H1 (cell line): ENCODE measurements around the gene SGMS1. TPM values are rescaled to one million over a fixed set of nuclear protein-coding genes. Genes with fewer than 3 reads are reported as not detected.

Experiments
- CTCF ChIA-PET: fragments of 300-600 bp; sonication (Branson Sonifier 250); formaldehyde crosslinking; loops from one replicate; lab custom pipeline; 2021; ENCODE audit not compliant: partially characterized antibody; lab: Charles Lee
- POLR2A ChIA-PET: fragments of 300-600 bp; sonication (Branson Sonifier 250); formaldehyde crosslinking; loops from one replicate; lab custom pipeline; 2021; ENCODE audit warnings: inconsistent platforms; ENCODE audit not compliant: partially characterized antibody; lab: Charles Lee
- DNase-seq, 2 experiments: peaks; one replicate each; pipeline versions ENCODE4 v3.0.0 to v3.0.0-alpha.2; 2010 to 2022; ENCODE audit warnings: low spot score in 2 of 2, low read depth in 1 of 2, mixed read lengths in 1 of 2
- FAIRE-seq: peaks from 2 replicates; lab custom pipeline; 2011; peaks lifted over from hg19 to GRCh38; lab: Jason Lieb, UNC
- H2AFZ ChIP-seq: 2 replicates; pipeline ENCODE4 v1.8.1; 2012; ENCODE audit warnings: low read length, inconsistent platforms
- H2AK5ac ChIP-seq: 2 replicates; pipeline ENCODE4 v1.6.1; 2013; ENCODE audit warnings: low read depth, low read length
- H2BK120ac ChIP-seq: replicated peaks from 2 replicates; pipeline ENCODE3; 2013; ENCODE audit warnings: low read depth, low read length, inconsistent platforms
- H2BK12ac ChIP-seq: 2 replicates; pipeline ENCODE4 v1.6.1; 2013; ENCODE audit warnings: low read depth, low read length
- H2BK15ac ChIP-seq: 2 replicates; pipeline ENCODE4 v1.6.1; 2013; ENCODE audit warnings: low read length
- H2BK20ac ChIP-seq: 2 replicates; pipeline ENCODE4 v1.6.1; 2013; ENCODE audit warnings: low read length
- H2BK5ac ChIP-seq: 2 replicates; pipeline ENCODE4 v1.6.1; 2013; ENCODE audit warnings: low read depth, low read length
- H3K14ac ChIP-seq: 2 replicates; pipeline ENCODE4 v1.6.1; 2013; ENCODE audit warnings: inconsistent platforms; ENCODE audit not compliant: insufficient read length
- H3K18ac ChIP-seq: 2 replicates; pipeline ENCODE4 v1.6.1; 2013; ENCODE audit warnings: low read length; ENCODE audit errors: extremely low read depth
- H3K23ac ChIP-seq: 2 replicates; pipeline ENCODE4 v1.6.1; 2013; ENCODE audit warnings: inconsistent platforms; ENCODE audit not compliant: insufficient read length
- H3K23me2 ChIP-seq: 2 replicates; pipeline ENCODE4 v1.6.1; 2013; ENCODE audit warnings: low read depth, low read length
- H3K27ac ChIP-seq: 2 replicates; pipeline ENCODE4 v1.6.1; 2011; ENCODE audit warnings: low read depth, low read length, inconsistent platforms
- H3K27me3 ChIP-seq, 4 experiments: replicated peaks in 1 of 4; 1 replicate in 1 of 4; 2 replicates in 3 of 4; pipeline versions ENCODE4 v1.6.1 to v1.8.1; 2011 to 2013; ENCODE audit warnings: low read length in 3 of 4, mild to moderate bottlenecking in 3 of 4, inconsistent platforms in 2 of 4, mixed read lengths in 2 of 4, moderate library complexity in 1 of 4; ENCODE audit not compliant: control insufficient read depth in 3 of 4, insufficient read depth in 3 of 4; ENCODE audit errors: extremely low read depth in 1 of 4
- H3K36me3 ChIP-seq, 4 experiments: 2 replicates each; pipeline versions ENCODE4 v1.6.1 to v1.8.1; 2011 to 2013; ENCODE audit warnings: mild to moderate bottlenecking in 4 of 4, low read length in 3 of 4, moderate library complexity in 2 of 4, control low read depth in 1 of 4, inconsistent platforms in 1 of 4; ENCODE audit not compliant: insufficient read depth in 4 of 4, control insufficient read depth in 2 of 4
- H3K4ac ChIP-seq: replicated peaks from 2 replicates; pipeline ENCODE3; 2013; ENCODE audit warnings: low read length, low read depth, mixed read lengths, inconsistent platforms; ENCODE audit not compliant: insufficient read length
- H3K4me1 ChIP-seq, 4 experiments: replicated peaks in 1 of 4; 1 replicate in 1 of 4; 2 replicates in 3 of 4; pipeline versions ENCODE4 v1.6.1 to v1.8.1; 2011 to 2013; ENCODE audit warnings: low read length in 3 of 4, inconsistent platforms in 2 of 4, mixed read lengths in 1 of 4; ENCODE audit not compliant: insufficient read depth in 4 of 4, control insufficient read depth in 3 of 4
- H3K4me2 ChIP-seq, 2 experiments: 2 replicates each; pipeline versions ENCODE4 v1.6.1 to v1.8.1; 2011 to 2013; ENCODE audit warnings: low read depth in 2 of 2, low read length in 2 of 2, control low read depth in 1 of 2, inconsistent platforms in 1 of 2, mild to moderate bottlenecking in 1 of 2; ENCODE audit not compliant: insufficient read depth in 1 of 2
- H3K4me3 ChIP-seq, 4 experiments: fragments of 200-600, 300-600 bp in 1 of 4; sonication (generic), shearing (Covaris generic), sonication (Bioruptor Twin) in 1 of 4; 2 replicates each; pipeline versions ENCODE4 v1.5.1 to v1.8.1; 2011 to 2016; ENCODE audit warnings: low read length in 4 of 4, low read depth in 3 of 4, control low read depth in 2 of 4, inconsistent platforms in 2 of 4, mild to moderate bottlenecking in 2 of 4, mixed read lengths in 1 of 4, moderate library complexity in 1 of 4; ENCODE audit not compliant: insufficient read depth in 2 of 4; ENCODE audit errors: extremely low read depth in 1 of 4
- H3K56ac ChIP-seq: replicated peaks from 2 replicates; pipeline ENCODE3; 2013; ENCODE audit warnings: low read depth, mild to moderate bottlenecking, mixed read lengths, low read length, inconsistent platforms; ENCODE audit not compliant: insufficient read length
- H3K79me1 ChIP-seq: 2 replicates; pipeline ENCODE4 v1.6.1; 2013; ENCODE audit warnings: low read depth, low read length, control low read depth
- H3K79me2 ChIP-seq, 2 experiments: 2 replicates each; pipeline versions ENCODE4 v1.6.1 to v1.8.1; 2012 to 2013; ENCODE audit warnings: low read length in 2 of 2, mild to moderate bottlenecking in 2 of 2, inconsistent platforms in 1 of 2; ENCODE audit not compliant: insufficient read depth in 2 of 2, control insufficient read depth in 1 of 2
- H3K9ac ChIP-seq, 4 experiments: replicated peaks in 1 of 4; 1 replicate in 1 of 4; 2 replicates in 3 of 4; pipeline versions ENCODE4 v1.6.1 to v1.8.1; 2011 to 2013; ENCODE audit warnings: low read depth in 3 of 4, low read length in 3 of 4, control low read depth in 2 of 4, mild to moderate bottlenecking in 2 of 4, moderate library complexity in 2 of 4, inconsistent platforms in 1 of 4; ENCODE audit errors: extremely low read depth in 1 of 4
- H3K9me3 ChIP-seq, 2 experiments: 2 replicates each; pipeline versions ENCODE4 v1.6.1 to v1.8.1; 2012 to 2013; ENCODE audit warnings: mild to moderate bottlenecking in 2 of 2, moderate library complexity in 2 of 2, control low read depth in 1 of 2, inconsistent platforms in 1 of 2, low read depth in 1 of 2, low read length in 1 of 2, mixed read lengths in 1 of 2; ENCODE audit not compliant: insufficient read depth in 2 of 2
- H4K20me1 ChIP-seq, 2 experiments: replicated peaks in 1 of 2; 2 replicates each; pipeline versions ENCODE3 to v1.8.1; 2011 to 2013; ENCODE audit warnings: inconsistent platforms in 2 of 2, low read length in 2 of 2, mild to moderate bottlenecking in 1 of 2; ENCODE audit not compliant: insufficient read depth in 2 of 2, control insufficient read depth in 1 of 2
- H4K5ac ChIP-seq: 2 replicates; pipeline ENCODE4 v1.6.1; 2013; ENCODE audit warnings: low read length, low read depth, mixed read lengths, inconsistent platforms; ENCODE audit not compliant: insufficient read length
- H4K8ac ChIP-seq: 2 replicates; pipeline ENCODE4 v1.8.0; 2013; ENCODE audit warnings: mild to moderate bottlenecking, moderate library complexity, low read length, inconsistent platforms; ENCODE audit not compliant: insufficient read depth; ENCODE audit errors: extremely low read depth
- H4K91ac ChIP-seq: replicated peaks from 2 replicates; pipeline ENCODE3; 2013; ENCODE audit warnings: low read length, mixed read lengths, inconsistent platforms; ENCODE audit not compliant: insufficient read length
- BACH1 ChIP-seq: IDR thresholded peaks from 2 replicates; pipeline ENCODE4 v1.6.1; 2012; ENCODE audit warnings: low read length, improper control_type of control experiment
- BRCA1 ChIP-seq: IDR thresholded peaks from 2 replicates; pipeline ENCODE4 v1.6.1; 2012; ENCODE audit warnings: low read depth, low read length, improper control_type of control experiment
- CHD2 ChIP-seq: IDR thresholded peaks from 2 replicates; pipeline ENCODE4 v1.6.1; 2012; ENCODE audit warnings: low read length, improper control_type of control experiment
- EZH2 ChIP-seq: fragments of 200-600 bp; sonication (generic); IDR thresholded peaks from 2 replicates; pipeline ENCODE4 v1.7.1; 2012; ENCODE audit warnings: low read depth, mild to moderate bottlenecking, moderate library complexity, low read length, inconsistent platforms; ENCODE audit not compliant: severe bottlenecking
- HDAC6 ChIP-seq: IDR thresholded peaks from one replicate; pipeline ENCODE4 v1.7.1; 2012; ENCODE audit warnings: low read depth, mild to moderate bottlenecking, inconsistent platforms, low read length, moderate library complexity
- POLR2AphosphoS5 ChIP-seq: IDR thresholded peaks from 2 replicates; pipeline ENCODE4 v1.6.1; 2011; ENCODE audit warnings: low read depth, low read length
- SP2 ChIP-seq: IDR thresholded peaks from 2 replicates; pipeline ENCODE4 v1.6.1; 2012; ENCODE audit warnings: mild to moderate bottlenecking, low read length, inconsistent platforms
- SRF ChIP-seq: IDR thresholded peaks from 2 replicates; pipeline ENCODE4 v1.6.1; 2011; ENCODE audit warnings: mild to moderate bottlenecking, low read depth, low read length, moderate library complexity
- TAF7 ChIP-seq: optimal IDR thresholded peaks from 2 replicates; pipeline ENCODE3; 2011; ENCODE audit warnings: low read depth, mild to moderate bottlenecking, inconsistent platforms, low read length, moderate library complexity, borderline replicate concordance
- TEAD4 ChIP-seq: IDR thresholded peaks from 2 replicates; pipeline ENCODE4 v1.6.1; 2012; ENCODE audit warnings: low read depth, low read length, inconsistent platforms, mixed read lengths
- YY1 ChIP-seq: IDR thresholded peaks from 2 replicates; pipeline ENCODE4 v1.6.1; 2011; ENCODE audit warnings: low read depth, mild to moderate bottlenecking, low read length
- ZNF274 ChIP-seq: IDR thresholded peaks from 2 replicates; pipeline ENCODE4 v1.7.0; 2012; ENCODE audit warnings: low read length, borderline replicate concordance; ENCODE audit errors: extremely low read depth
- WGBS, 2 experiments: shearing (Covaris generic) in 1 of 2; methylation state at CpG; one replicate each; pipeline versions ENCODE4 v1.1.6 to v1.1.7; 2013 to 2015; ENCODE audit warnings: low lambda C conversion rate in 2 of 2, mixed read lengths in 2 of 2, inconsistent platforms in 1 of 2, low coverage in 1 of 2, missing lambda C conversion rate in 1 of 2; ENCODE audit not compliant: insufficient replicate concordance in 2 of 2, insufficient coverage in 1 of 2, insufficient read length in 1 of 2; ENCODE audit errors: extremely low coverage in 1 of 2, missing lambda C conversion rate in 1 of 2; 5-methylcytosine and 5-hydroxymethylcytosine counted together
- polyA plus RNA-seq, 7 experiments: library from polyadenylated mRNA; depleted of rRNA in 3 of 7; stranded (reverse) in 5 of 7; unstranded in 2 of 7; fragments of >200 nt in 5 of 7; fragments of 200-250 nt in 2 of 7; gene quantifications; 1 replicate in 5 of 7; 2 replicates in 1 of 7; 4 replicates in 1 of 7; pipeline versions ENCODE4 v1.2.1 to v1.2.3, GENCODE V29; 2011 to 2013; ENCODE audit warnings: missing spikeins in 2 of 7, mixed read lengths in 2 of 7
- total RNA-seq: library from RNA; stranded (reverse); fragmentation: NEBNext Ultra II Directional; extraction: Animal tissue kit (Norgen Biotek cat#: 25700); gene quantifications from 2 replicates; pipeline ENCODE4 v1.2.1, GENCODE V29; 2021

The SGMS1 gene
- total and polyA plus RNA-seq, 2 of the 8 experiments (the other 6 are each of a cell fraction or from before 2014, with no cell fraction given) = 6.0 to 15.6 TPM

- no peak overlapping the region for H4K8ac ChIP-seq
- 88% methylated on average over 1 of the region's 1 CpG; no CpG with 5 or more reads in 1 of the 2 experiments for WGBS, 2 experiments
- no peak for FAIRE-seq
These were observed 37.0 kb downstream of the SGMS1 start for GRCh38 chr10:50586740-50587088.

More at GRCh38 chr10:50586740-50587088, 37.0 kb downstream of the SGMS1 start:
- H3K14ac ChIP-seq = no peak overlapping the region
- H3K9ac ChIP-seq = no peak overlapping the region
- H3K23me2 ChIP-seq = no peaks in the 10 kb centered on the region
- peaks cover 3 to 7% of the 10 kb centered on the region in 2 experiments for H4K20me1 ChIP-seq
- H3K18ac ChIP-seq = no peak overlapping the region
- no peak overlapping the region for H3K4me3 ChIP-seq
- H2AK5ac ChIP-seq = no peak overlapping the region
- no peak for DNase-seq
- no peaks in the 10 kb centered on the region for H3K27me3 ChIP-seq
- H4K5ac ChIP-seq = no peak overlapping the region
- no peak overlapping the region for H3K4me2 ChIP-seq
- no peak overlapping the region for H2BK20ac ChIP-seq
- H2AFZ ChIP-seq = no peak overlapping the region
- no peak overlapping the region for H3K4ac ChIP-seq
- no peak overlapping the region for H2BK120ac ChIP-seq
- H3K36me3 ChIP-seq = peaks cover 0 to 13% (median 6%) of the 10 kb centered on the region in 4 experiments; a peak in 3 of 8 replicates
- no peak overlapping the region for H2BK12ac ChIP-seq
- no peak overlapping the region for H3K23ac ChIP-seq
- no peak overlapping the region for H4K91ac ChIP-seq
- no peaks in the 10 kb centered on the region for H3K9me3 ChIP-seq
- no peak overlapping the region for H2BK15ac ChIP-seq
- no peak overlapping the region for H3K56ac ChIP-seq
- H3K79me2 ChIP-seq = peaks cover 4 to 26% of the 10 kb centered on the region in 2 experiments
- TF ChIP-seq TAF7 (no peak), SP2 (no peak), HDAC6 (no peak), BACH1 (no peak), TEAD4 (no peak), EZH2 (no peak), BRCA1 (no peak), YY1 (no peak), CHD2 (no peak), POLR2AphosphoS5 (no peak), ZNF274 (no peak), SRF (no peak)
- peaks cover 4% of the 10 kb centered on the region for H3K79me1 ChIP-seq
- ChIA-PET CTCF (interaction anchor here (1.2 to 2.5 kb wide), 2 partner anchors 9 to 27 kb away, joined by 3 to 7 read pairs; no protein-coding TSS in a partner anchor), POLR2A (no interaction called here)
- H3K27ac ChIP-seq = no peak overlapping the region
- H2BK5ac ChIP-seq = no peak overlapping the region
- H3K4me1 ChIP-seq = peaks cover 0 to 5% (median 0%) of the 10 kb centered on the region in 4 experiments; a peak in 1 of 7 replicates
